HG03159 (cell line): Measurements from ENCODE around the gene SLC34A3.

Source experiments
- ATAC-seq: cut with Tn5 transposase; IDR thresholded peaks from one replicate; pipeline ENCODE4 v1.9.1; 2021; ENCODE audit warnings: mild to moderate bottlenecking, moderate library complexity; ENCODE audit not compliant: unreplicated experiment

Gene SLC34A3

DNA sequence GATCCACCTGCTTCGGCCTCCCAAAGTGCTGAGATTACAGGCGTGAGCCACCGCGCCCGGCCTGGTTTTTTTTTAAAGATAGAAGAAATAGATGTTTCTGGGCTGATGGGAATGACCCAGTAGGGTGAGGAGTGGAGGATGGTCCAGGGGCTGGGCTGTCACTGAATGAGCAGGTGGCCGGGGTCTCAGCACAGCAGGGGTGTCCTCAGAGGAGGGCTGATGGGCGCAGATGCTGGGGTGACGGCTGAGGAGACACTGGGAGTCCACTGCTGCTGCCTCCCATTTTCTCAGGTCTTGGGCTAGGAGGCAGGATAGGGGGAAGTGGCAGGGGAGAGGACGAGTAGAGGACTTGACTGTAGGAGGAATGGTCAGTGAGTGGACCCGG is 44.5 kb downstream of the SLC34A3 start:
- no peak for ATAC-seq

DNA sequence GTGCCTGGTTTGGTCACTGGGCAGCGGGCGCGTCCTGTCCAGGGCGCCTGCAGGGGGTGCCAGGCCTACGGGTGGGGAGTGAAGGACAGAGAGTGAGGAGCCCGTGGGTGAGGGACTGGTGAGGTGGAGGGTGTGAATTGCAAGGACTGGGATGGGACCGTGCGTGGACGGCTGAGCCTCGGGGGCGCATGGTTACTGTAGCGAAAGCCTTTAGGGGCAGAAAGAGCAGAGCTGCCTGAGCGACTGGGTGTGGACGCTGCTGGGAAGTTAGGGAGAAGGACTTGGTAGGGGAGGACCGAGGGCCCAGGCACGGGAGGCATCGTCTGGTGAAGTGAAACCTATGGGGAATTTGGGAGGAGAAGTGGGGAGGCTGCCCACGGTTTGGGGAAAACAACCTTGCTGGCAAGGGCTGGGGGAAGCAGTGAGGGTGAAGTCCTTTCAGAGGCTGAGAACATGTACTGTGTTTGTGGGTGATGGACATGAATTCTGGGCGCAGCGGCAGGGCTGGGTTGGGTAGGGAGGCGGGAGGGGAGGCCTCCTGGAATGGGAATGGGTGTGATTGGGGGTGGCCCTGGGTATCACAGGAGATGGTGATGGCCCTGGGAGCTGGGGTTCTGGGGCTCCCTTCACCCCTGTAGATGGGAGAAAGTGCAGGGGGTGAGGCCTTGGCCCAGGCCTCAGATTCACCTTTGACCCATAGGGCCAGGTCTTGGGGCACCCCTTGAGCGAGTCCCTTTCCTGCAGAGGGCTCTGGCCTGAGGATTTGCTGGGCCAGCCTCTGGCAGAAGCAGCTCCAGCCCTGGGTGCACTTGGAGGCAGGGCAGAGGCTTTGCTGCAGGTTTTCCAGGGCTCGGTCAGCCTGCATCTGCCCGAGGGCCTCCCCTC is 45.1 kb downstream of the SLC34A3 start:
- ATAC-seq: no peak

DNA sequence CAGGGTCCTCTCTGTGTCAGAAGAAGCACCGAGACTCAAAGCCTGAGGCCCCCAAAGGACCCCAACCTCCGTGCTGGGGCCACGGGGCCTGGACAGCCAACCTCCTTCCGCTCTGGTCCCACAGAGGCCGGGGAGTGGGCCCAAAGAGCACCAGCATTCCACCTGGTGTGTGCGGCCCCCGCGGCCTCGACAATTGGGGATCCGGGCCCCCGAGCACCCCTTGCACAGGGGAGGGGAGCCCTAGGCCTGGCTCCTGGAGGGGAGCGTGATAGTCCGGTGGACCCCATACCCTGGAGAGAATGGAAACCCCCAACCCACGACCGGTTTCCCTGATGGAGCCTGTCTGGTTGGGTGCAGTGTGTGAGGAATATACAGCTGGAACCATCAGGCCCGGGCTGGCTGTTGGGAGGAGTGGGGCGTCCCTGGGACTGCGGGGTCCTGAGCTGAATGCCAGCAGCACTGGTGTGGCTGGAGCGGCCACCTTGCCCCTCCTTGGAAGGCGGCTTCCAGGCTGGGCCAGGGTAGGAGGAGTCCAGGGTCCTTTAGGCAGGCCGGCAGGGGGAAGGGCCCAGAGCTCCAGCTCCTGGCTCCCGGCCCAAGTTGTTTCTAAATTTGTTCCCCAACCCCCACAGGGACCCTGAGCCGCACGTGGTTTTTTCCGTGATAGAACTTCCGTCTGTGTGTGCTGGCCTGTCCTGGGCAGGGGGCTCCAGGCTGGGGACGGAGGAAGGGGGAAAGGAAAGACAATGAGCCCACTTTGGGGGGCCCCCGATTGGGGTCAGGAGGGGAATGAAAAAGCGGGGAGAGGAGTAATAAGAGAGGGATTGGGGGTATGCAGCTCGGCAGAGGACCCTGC is 46.0 kb downstream of the SLC34A3 start:
- peak; percentile 16 for ATAC-seq

DNA sequence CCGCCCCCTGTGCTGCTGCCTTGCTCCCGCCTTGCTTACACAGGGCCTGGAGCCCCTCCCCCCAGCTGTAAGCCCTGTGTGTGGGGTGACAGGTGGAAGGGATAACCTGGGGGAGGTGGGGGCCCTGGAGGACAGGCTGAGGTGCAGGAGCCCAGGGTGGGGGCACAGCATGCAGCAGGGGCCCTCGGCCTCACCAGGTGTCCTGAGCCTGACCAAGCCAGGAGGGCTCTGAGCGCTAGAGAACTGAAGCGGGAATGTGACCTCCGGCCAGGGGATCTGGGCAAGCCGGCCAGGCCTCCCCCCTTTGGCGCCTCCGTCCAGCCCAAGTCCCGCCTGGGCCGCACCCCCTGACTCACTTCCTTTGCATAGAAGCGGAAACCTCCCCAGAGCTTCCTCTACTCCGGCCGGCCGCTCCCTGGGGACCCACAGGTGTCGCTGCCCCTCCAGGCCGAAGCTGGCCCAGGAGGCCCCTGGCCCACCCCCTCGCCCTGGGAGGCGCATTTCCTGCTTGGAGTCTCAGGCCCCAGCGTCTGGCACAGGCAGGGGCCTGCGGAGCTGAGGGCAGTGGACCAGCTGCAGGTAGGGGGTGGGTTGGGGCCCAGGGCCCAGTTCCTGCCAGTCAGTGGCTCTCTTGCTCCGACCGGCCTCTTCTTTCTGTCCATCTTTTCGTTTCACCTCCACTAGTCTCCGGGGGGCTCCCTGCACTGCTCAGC is 46.8 kb downstream of the SLC34A3 start, which contains the start of gene TOR4A:
TOR4A (plus strand) TSS at position 398 of the 713 bp plus-strand sequence. CDS start 964 bp downstream, outside the sequence.
- peak; percentile 67 for ATAC-seq

DNA sequence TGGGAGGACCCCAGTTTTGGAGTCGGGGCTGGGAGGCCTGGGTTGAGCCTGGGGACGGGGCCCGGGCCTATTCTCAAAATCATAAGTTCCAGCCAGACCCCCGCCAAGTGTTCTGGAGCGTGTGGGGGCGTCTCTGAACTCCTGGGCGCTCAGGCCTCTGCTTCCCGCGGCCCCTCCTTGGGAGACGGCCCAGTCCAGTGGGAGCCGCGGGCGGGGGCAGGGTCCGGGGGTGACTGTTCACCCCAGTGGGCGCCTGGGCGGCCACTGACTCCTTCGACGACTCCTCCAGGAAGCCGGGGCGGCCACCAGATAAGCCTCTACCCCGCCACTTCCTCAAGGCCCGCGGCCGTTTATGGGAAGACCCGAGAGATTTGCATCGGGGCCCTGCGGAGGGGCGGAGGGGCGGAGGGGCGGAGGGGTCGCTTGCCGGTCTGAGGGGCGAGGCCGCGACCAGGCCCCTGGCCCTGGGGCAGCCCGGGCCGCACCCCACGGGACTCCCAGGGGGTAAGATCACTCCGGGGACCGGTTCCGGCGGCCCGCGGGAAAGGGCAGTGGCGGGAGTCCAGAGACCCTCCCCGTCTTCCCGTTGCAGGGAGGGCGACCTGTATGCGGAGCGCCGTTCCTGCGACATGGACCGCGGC is 47.5 kb downstream of the SLC34A3 start:
- no peak for ATAC-seq

- no peak for ATAC-seq
These were observed 48.3 kb downstream of the SLC34A3 start for GRCh38 chr9:137278721-137279711.

DNA sequence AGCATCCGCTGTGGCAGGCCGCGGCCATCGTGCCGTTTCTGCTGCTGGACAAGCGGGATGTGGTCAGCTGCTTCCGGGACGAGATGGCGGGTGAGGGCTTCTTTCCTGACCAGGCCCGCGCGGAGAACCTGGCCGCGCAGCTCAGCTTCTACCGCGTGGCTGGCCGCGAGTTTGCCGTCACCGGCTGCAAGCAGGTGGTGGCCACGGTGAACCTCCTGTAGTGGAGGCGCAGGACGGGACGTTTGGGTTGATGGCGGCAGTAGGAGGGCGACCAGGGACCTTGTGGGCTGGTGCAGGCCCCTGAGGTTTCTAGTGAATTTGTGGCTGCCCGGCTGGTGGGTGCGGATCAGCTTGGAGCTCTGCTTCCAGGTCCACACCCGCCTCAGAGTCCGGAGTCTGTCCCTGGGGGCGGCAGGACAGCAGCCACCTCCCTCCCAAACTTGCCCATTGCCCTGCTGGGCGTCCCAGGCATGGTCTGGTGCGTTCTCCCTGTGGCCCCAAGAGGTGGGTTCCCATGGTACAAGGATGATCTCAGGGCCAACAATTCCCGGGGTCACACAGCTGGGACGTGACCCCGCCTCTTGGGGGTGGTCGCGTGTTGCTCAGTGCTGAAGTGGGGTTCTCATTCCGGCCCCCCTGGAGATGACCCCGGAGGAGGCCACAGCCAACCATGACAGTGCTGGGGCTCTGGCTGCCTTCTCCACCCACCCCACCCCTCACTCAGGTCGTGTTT is 49.2 kb downstream of the SLC34A3 start:
- no peak for ATAC-seq

DNA sequence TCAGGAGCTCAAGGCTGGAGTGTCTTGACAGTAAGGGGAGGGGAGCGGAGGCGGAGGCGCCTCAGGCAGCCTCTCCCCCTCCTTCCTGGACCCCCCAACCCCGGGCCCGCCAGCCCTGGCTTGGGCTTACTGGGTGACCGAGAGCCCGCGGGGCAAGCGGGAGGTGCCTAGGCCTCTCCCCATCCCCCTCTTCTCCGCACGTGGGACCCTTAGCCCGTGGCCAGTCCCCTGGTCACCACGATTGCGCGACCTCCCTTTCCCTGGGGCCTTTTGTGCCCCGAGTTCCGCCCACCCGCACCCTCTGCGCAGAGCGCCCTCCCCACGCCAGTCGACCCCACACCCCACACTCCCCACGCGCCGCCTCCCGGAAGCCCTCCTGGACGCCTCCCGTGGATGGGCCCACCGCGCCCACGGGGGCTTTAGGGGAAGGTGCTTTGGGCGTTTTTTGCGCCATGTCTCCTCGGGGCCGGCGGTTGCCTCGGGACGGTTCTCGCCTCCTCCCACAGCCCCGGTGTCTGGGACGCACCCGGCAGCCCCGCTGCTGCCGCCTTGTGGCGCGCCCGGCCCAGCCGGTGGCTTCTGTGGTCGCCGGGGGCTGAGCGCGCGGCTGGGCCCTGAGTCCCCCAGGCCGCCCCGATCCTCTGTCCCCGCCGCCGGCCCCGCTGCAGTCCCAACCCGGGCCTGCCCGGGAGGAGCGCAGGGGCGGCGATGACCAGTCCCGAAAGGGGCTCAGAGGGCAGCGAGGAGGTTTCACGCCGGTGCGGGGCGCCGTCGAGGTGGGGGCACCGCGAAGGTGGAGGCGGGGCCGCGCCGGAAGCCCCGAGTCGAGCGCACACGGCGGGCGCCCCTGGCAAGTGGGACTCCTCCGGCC is 50.0 kb downstream of the SLC34A3 start:
- ATAC-seq: no peak

DNA sequence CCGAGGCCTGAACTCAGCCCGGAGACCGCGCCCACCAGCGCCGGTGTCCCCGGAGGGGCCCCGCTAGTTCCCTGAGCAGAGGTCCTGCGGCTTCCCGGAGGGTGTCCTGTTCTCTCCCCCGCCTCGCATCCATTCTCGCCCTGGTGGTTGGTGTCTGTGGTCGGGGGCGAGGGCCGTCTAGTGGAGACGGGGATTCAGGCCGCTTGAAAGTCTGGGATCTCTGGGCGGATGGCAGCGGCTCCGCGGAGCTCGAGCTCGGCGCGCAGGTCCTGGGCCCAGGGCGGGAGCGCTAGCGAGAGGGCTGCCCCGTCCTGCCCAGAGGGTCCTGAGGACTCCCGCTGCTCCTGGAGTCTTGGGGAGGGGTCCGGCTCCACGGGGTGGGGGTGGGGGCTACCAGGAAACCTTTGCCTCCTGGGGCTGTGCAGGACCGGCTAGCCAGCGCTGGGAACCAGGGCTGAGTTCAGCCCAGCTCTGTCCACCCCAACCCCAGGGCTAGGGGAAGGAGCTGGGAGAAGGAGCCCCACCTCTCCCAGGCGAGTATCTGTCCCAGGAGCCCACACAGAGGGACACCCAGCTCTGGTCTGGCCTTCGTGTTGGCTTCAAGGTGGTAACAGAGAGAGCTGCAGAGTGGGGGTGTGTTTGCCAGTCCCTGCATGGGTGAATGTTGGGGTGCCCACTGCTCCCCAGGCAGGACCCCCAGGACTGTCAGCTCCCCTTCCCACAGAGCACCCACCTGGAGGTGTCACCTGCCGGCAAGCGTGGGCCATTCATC is 50.8 kb downstream of the SLC34A3 start:
- no peak for ATAC-seq
